Renal pelvis (tissue), 4 donors: Measurements from ENCODE around the gene SIRPA. TPM values are rescaled to one million over a fixed set of nuclear protein-coding genes. Genes with fewer than 3 reads are reported as not detected.

ENCODE experiments used
- DNase-seq: peaks from one replicate; pipeline ENCODE4 v3.0.0-alpha.2; 2013
- polyA plus RNA-seq, 3 donors: library from polyadenylated mRNA; unstranded; fragments of 120-200 nt; gene quantifications; one replicate each; pipeline ENCODE4 v1.2.1, GENCODE V29; 2013; ENCODE audit not compliant: insufficient read length in 3 of 3

The SIRPA gene
- polyA plus RNA-seq, 3 donors = 28.1 to 29.9 (median 28.5) TPM

GRCh38 chr20:1929460-1929859 is 34.3 kb downstream of the SIRPA start:
- DNase-seq = no peak

DNA sequence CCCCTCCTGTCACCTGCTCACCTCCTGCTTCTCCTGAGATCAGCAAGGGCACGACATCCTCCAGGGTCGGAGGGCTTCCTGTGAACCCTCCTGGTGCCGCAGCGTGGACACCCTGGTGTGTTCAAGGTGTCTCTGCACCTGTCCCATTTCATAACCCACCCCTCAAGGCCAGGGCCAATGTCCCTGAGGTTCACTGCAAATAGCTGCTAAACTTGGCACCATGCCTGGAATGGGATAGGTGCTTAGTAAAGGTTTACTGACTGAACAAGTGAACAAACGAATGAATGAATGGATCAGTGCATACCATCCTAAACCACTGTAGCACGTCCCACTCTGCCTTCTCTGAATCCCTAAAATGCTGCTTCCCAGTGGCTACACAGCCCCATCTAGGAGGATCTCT is 35.0 kb downstream of the SIRPA start:
- DNase-seq = no peak

DNA sequence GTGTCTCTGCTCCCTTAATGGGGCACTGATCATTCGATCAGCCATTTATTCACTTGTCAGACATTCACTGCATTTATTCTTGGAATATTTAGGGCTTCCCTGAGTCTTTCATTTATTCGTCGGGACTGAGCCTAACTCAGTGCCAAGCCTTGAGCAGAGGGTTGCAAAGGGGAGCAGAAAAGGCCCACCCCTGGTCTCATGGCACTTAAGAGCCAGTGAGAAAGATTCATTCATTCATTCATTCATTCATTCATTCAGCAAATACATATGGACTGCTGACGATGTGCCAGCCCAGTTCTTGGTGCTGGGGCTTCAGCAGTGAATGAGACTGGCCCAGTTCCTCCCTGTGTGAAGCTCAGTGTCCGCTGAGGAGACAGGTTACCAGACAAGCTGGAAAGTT is 36.6 kb downstream of the SIRPA start:
- DNase-seq = no peak

- no peak for DNase-seq
Observed at GRCh38 chr20:1932971-1933370, 37.8 kb downstream of the SIRPA start.

DNA sequence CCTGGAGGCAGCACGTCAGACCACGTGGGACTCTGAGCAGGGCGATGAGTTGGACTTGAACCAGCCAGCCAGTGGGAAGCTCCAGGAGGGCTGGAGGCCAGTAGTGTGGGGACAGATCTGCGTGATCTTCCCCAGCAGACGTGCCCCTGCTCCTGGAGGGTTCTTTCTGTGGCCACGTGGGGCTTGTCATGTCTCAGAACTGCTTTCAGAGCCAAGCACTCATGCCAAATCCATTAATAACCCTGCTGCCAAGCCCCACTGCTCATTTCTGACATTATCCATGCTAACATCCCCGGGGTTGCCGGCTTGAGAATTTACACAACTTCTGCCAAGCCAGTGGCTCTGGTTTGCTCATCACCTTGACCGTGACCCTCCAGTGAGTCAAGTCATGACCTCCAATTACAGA is 38.3 kb downstream of the SIRPA start:
- DNase-seq = no peak

DNA sequence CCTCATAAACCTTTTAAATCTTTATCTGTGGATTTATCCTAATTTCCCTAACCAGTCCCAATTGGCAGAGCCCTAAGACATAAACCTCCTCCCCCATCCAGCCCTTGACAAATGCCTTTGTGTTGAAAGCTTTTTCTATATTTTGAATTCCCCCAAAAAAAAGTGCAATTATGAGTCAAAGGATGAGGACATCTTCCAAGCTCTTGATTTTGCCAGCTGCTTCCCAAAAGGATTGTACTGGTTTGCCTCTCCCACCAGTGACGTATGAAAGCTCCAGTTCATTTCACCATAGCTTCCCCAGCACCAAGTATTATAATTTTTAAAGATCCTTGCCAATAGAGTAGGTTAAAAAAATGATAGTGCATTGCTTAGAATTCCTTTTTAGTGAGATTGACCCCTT is 38.9 kb downstream of the SIRPA start:
- no peak for DNase-seq

DNA sequence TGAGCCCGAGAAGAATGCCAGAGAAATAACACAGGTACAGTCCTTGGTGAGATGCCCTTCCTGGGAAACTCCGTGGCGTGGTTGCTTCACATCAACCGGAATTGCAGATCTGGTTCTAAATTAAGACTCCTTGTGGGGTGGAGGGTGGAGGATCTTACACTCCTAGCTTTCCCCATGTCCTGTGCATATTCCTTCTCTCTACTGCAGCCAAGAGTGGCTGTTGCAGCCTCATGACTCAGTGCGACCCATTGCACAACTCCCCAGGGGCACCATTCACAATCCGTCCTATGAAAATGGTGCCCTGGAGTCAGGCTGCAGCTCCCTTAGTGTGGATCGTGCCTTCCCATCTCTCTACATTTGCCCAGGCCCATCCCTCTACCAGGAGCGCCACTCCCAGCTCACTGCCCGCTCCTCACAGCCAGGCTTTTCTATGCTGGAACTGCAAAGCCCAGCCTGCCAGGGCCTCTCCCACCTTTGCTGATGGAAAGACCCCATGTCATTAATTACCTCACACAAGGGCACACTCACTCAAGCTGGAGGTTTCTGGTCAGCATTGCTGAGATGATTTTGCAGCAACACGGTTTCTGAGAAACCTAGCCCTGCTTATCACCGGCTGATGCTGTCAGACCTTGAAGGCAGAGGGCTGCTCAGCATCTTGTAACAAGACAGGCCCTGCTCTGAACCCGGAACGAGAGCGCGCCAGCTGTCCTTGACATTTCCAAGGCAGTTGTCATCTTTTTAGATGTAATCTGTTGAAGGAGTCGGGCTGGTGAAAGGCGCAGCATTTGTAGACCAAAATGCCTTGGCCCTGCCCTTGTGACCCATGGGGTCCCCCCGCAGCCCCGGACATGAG is 39.7 kb downstream of the SIRPA start:
- DNase-seq = no peak

GRCh38 chr20:1935696-1936366 is 40.6 kb downstream of the SIRPA start:
- DNase-seq = no peak

GRCh38 chr20:1937316-1937976 is 42.2 kb downstream of the SIRPA start:
- no peak for DNase-seq

- no peak for DNase-seq
Observed at GRCh38 chr20:1938464-1939269, 43.5 kb downstream of the SIRPA start.

- DNase-seq = no peak
Observed at GRCh38 chr20:1939270-1939595, 44.0 kb downstream of the SIRPA start.

DNA sequence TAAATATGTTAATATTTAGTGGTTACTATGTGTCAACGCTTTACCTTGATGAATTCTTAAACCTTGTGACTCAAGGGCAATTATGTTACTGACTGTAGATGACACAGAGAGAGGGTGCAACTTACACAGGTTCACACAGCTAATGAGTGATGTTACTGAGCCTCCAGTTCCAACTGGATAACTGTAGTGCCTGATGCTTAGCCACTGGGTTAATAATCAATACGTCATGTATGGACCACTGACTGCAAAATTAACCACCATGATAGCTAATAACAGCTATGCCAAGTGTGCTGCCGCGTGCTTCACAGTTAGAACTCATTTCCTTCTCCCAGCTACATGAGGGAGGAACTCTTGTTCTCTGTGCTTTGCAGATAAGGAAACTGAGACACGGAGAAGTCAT is 45.4 kb downstream of the SIRPA start:
- DNase-seq = no peak

GRCh38 chr20:1941226-1941625 is 46.0 kb downstream of the SIRPA start:
- no peak for DNase-seq

DNA sequence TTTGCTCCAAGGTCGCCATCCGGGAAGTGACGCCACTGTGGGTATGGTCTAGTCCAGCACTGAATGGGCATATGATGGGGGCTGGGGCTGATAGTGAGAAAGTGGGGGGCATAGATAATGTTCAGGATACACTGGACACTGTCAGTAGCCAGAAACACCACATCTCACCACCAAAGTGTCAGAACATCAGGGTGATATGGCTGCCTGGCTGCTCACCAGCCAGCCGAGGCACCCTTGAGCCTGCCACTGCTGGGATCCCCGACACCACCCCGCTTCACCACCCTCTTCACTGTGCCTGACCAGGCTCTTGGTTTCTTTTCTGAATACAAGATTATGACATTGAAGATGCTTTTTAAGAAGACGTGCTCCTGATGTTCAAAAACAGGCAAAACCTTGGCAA is 46.9 kb downstream of the SIRPA start:
- DNase-seq = no peak

DNA sequence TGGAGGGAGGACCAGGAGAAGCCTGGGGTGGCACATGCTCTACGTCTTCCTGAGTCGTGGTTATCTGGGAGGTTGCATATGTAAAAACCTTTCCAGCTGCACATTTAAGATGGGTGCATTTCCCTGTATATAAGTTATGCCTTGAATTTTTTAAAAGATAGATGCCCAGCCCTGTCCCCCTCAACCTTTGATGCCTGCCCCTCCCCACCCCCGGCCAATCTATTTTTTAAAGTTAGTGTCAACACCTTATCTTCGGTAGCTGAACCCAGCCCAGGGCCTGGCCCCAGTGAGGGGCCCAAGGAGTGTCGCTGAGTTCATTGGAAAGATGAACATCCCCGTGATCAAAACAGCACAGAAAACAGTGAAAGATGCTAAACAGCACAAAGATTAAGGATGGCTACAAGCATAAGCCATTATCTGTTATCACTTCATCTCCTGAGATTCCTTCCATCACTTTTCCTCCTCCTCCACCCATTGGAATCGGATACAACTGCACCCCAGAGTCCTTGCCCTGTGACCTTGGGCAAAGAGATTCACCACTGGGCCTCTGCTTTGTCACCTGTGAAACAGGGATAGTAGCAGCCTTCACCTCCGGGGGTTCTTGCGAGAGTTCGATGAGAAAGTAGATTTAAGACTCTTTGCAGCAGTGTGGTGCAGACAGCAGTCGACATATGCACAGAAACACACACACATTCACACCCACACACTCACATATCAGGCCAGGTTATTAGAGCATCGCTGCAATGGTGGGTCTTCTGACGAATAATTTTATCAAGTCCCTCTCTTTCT is 47.5 kb downstream of the SIRPA start:
- DNase-seq = no peak

DNA sequence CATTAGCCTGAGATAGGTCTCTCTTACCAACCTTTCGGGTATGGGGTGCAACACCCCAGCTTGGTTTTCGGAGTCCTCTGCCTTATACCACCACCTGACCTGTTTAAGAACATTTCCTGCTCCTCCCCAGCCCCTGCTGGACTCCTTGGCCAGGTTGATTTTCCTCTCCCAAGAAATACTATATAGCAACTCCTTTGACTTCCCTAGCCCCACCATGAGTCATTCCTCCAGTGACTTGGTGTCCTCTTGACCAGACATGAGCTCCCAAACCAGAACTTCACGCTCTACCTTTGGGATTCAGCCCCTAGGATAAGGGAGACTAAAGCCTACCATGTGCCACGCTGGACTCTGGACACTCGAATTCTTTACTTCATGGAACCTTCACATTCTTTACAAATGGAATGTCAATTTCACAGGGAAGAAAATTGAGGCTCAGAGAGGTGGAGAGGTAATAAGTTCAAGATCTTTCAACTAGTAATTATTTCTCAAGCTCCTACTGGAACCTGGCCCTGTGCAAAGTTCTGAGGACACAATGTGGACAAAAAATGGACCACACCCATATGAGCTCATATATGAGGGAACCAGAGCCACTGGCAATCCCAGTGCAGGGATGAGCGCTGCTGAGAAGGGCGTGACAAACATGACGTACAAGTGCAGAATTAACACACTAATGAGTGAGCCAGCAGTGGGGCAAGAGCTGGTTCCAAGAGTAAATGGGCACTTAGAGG is 48.2 kb downstream of the SIRPA start:
- DNase-seq = no peak

GRCh38 chr20:1944345-1945091 is 49.3 kb downstream of the SIRPA start:
- DNase-seq = no peak

GRCh38 chr20:1945134-1945618 is 50.0 kb downstream of the SIRPA start:
- DNase-seq = no peak

DNA sequence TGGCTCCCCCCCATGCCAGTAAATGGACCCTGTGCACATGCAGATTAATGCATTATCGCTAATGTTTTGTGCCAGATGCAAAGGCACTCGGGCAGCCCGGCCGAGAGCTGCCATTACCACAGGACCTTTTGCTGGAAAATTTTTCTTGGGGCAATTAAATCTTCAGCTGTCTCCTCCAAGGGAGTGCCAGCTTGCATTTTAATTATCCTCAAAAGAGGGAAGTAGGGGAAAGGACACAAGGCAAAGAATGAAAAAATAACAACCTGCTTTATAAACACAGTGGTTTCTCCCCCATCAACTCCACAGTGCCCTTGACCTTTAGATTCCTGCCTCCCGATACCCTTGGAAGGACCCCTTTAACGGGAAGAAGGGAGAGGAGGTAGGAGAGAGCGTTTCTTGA is 50.5 kb downstream of the SIRPA start:
- DNase-seq = no peak

DNA sequence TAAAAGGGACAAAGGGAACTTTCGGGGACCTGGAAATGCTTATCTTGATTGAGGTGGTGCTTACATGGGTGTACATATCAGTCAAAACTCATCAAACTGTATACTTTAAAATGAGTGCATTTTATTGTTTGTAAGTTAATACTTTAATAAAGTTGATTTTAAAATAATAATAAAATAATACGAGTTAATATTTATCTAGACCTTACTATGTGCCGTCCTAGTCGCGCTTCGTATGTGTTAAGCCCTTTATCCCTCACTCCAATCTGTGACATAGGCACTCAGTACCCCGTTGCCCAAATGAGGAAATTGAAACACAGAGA is 51.2 kb downstream of the SIRPA start:
- no peak for DNase-seq
